WTC11 (cell line): ENCODE measurements around the gene OTP. TPM values are rescaled to one million over a fixed set of nuclear protein-coding genes. Genes with fewer than 3 reads are reported as not detected.

Source experiments
- ATAC-seq: fragments of 200-7000 bp; cut with Tn5 transposase; 2 replicates; pipeline ENCODE4 v1.10.0; 2021; ENCODE audit warnings: mild to moderate bottlenecking, moderate library complexity
- CTCF ChIA-PET: fragments of 300-600 bp; sonication (Branson Sonifier 250); formaldehyde crosslinking; loops from one replicate; lab custom pipeline; 2021; ENCODE audit warnings: antibody characterized with exemption; lab: Charles Lee
- POLR2A ChIA-PET: fragments of 350-600 bp; sonication (Branson Sonifier 250); formaldehyde crosslinking; loops from one replicate; lab custom pipeline; 2021; ENCODE audit warnings: antibody characterized with exemption; lab: Charles Lee
- DNase-seq: peaks from one replicate; pipeline ENCODE4 v3.0.0; 2021; ENCODE audit warnings: low spot score
- H3K27ac Mint-ChIP-seq: 2 replicates; pipeline ENCODE4 v1.8.0; 2021; ENCODE audit warnings: mixed read lengths
- H3K27me3 Mint-ChIP-seq: 2 replicates; pipeline ENCODE4 v1.8.0; 2021; ENCODE audit warnings: low read depth, mild to moderate bottlenecking, moderate library complexity, mixed read lengths
- H3K36me3 Mint-ChIP-seq: 2 replicates; pipeline ENCODE4 v1.8.0; 2021; ENCODE audit warnings: mixed read lengths
- H3K4me1 Mint-ChIP-seq: 2 replicates; pipeline ENCODE4 v1.8.0; 2022; ENCODE audit warnings: mixed read lengths
- H3K4me3 Mint-ChIP-seq: 2 replicates; pipeline ENCODE4 v1.8.0; 2021; ENCODE audit warnings: mild to moderate bottlenecking, moderate library complexity, mixed read lengths
- H3K9me3 Mint-ChIP-seq: 2 replicates; pipeline ENCODE4 v1.8.0; 2021; ENCODE audit warnings: mixed read lengths
- ARID4B ChIP-seq: sonication (generic); formaldehyde crosslinking; IDR thresholded peaks from 2 replicates; pipeline ENCODE4 v1.8.0; 2023; ENCODE audit warnings: missing genetic modification reagents, mild to moderate bottlenecking, borderline replicate concordance
- FOXP1 ChIP-seq: sonication (generic); formaldehyde crosslinking; IDR thresholded peaks from 2 replicates; pipeline ENCODE4 v1.8.0; 2022; ENCODE audit warnings: missing genetic modification reagents, mild to moderate bottlenecking, moderate library complexity, borderline replicate concordance
- HMGA2 ChIP-seq: fragments of 250-450 bp; sonication (Bioruptor Pico); IDR thresholded peaks from 2 replicates; pipeline ENCODE4 v1.4.0; 2021; ENCODE audit warnings: mild to moderate bottlenecking, moderate library complexity
- JUN ChIP-seq: sonication (generic); formaldehyde crosslinking; IDR thresholded peaks from 2 replicates; pipeline ENCODE4 v1.8.0; 2023; ENCODE audit warnings: mild to moderate bottlenecking, missing genetic modification reagents
- PRDM15 ChIP-seq: sonication (generic); formaldehyde crosslinking; IDR thresholded peaks from 2 replicates; pipeline ENCODE4 v1.8.0; 2022; ENCODE audit warnings: missing genetic modification reagents
- RELA ChIP-seq: sonication (generic); formaldehyde crosslinking; IDR thresholded peaks from 2 replicates; pipeline ENCODE4 v1.8.1; 2022; ENCODE audit warnings: missing genetic modification reagents, mild to moderate bottlenecking, borderline replicate concordance
- ZNF121 ChIP-seq: sonication (generic); formaldehyde crosslinking; IDR thresholded peaks from 2 replicates; pipeline ENCODE4 v1.8.0; 2023; ENCODE audit warnings: missing genetic modification reagents
- ZNF281 ChIP-seq: sonication (generic); formaldehyde crosslinking; IDR thresholded peaks from 2 replicates; pipeline ENCODE4 v1.8.0; 2023; ENCODE audit warnings: mild to moderate bottlenecking, missing genetic modification reagents
- ZNF423 ChIP-seq: fragments of 250-450 bp; sonication (Bioruptor Pico); IDR thresholded peaks from 2 replicates; pipeline ENCODE4 v2.1.2; 2022; ENCODE audit warnings: mild to moderate bottlenecking, moderate library complexity
- ZSCAN18 ChIP-seq: fragments of 250-450 bp; sonication (Bioruptor Pico); IDR thresholded peaks from 2 replicates; pipeline ENCODE4 v2.1.2; 2022; ENCODE audit warnings: mild to moderate bottlenecking, moderate library complexity
- total RNA-seq: library from RNA; stranded (reverse); gene quantifications from 3 replicates; pipeline ENCODE4 v1.2.3, GENCODE V29; 2021
- TF ChIP-seq, protein P1 (sequence below): fragments of 200-600 bp; IDR thresholded peaks from 2 replicates; pipeline ENCODE4 v1.8.0; 2022; ENCODE audit warnings: antibody characterized with exemption
- TF ChIP-seq, protein P2 (sequence below): sonication (generic); formaldehyde crosslinking; conservative IDR thresholded peaks from 2 replicates; pipeline ENCODE4 v1.8.1; 2022; ENCODE audit warnings: mild to moderate bottlenecking, missing genetic modification reagents
- TF ChIP-seq, protein P3 (sequence below): sonication (generic); formaldehyde crosslinking; IDR thresholded peaks from 2 replicates; pipeline ENCODE4 v1.8.0; 2023; ENCODE audit warnings: missing genetic modification reagents

Gene OTP
- total RNA-seq, 1 experiment from 2014 or later, result not detected

GRCh38 chr5:77669677-77670076, 31.2 kb upstream of the OTP start:
- Mint-ChIP-seq H3K9me3 (peaks cover 6% of the 10 kb centered on the region), H3K4me1 (no peaks in the 10 kb centered on the region), H3K27ac (no peak overlapping the region), H3K27me3 (no peaks in the 10 kb centered on the region; the same call in 1 of the 2 replicates), H3K36me3 (no peaks in the 10 kb centered on the region), H3K4me3 (no peak overlapping the region)
- no peak for DNase-seq
- no peak for ATAC-seq
- CTCF ChIA-PET, result no interaction called here
- TF ChIP-seq PRDM15 (CRISPR knock-in tag) (no peak), RELA (CRISPR knock-in tag) (no peak), ZNF281 (no peak), ZNF121 (CRISPR knock-in tag) (no peak)
- TF ChIP-seq, protein P1, sequence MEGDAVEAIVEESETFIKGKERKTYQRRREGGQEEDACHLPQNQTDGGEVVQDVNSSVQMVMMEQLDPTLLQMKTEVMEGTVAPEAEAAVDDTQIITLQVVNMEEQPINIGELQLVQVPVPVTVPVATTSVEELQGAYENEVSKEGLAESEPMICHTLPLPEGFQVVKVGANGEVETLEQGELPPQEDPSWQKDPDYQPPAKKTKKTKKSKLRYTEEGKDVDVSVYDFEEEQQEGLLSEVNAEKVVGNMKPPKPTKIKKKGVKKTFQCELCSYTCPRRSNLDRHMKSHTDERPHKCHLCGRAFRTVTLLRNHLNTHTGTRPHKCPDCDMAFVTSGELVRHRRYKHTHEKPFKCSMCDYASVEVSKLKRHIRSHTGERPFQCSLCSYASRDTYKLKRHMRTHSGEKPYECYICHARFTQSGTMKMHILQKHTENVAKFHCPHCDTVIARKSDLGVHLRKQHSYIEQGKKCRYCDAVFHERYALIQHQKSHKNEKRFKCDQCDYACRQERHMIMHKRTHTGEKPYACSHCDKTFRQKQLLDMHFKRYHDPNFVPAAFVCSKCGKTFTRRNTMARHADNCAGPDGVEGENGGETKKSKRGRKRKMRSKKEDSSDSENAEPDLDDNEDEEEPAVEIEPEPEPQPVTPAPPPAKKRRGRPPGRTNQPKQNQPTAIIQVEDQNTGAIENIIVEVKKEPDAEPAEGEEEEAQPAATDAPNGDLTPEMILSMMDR, result no peak
- TF ChIP-seq, protein P2, sequence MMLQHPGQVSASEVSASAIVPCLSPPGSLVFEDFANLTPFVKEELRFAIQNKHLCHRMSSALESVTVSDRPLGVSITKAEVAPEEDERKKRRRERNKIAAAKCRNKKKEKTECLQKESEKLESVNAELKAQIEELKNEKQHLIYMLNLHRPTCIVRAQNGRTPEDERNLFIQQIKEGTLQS (CRISPR knock-in tag), result no peak
- POLR2A ChIA-PET, result no interaction called here

GRCh38 chr5:77663090-77663863, 24.8 kb upstream of the OTP start:
- no peak for DNase-seq
- ChIA-PET POLR2A (no interaction called here), CTCF (interaction anchor here (1.2 kb wide), 1 partner anchor 103 kb away, joined by 3 read pairs; no protein-coding TSS in a partner anchor)
- H3K36me3 Mint-ChIP-seq, result no peaks in the 10 kb centered on the region
- no peaks in the 10 kb centered on the region for H3K9me3 Mint-ChIP-seq
- H3K4me1 Mint-ChIP-seq, result no peaks in the 10 kb centered on the region
- ATAC-seq, result no peak
- H3K27ac Mint-ChIP-seq, result no peak overlapping the region
- peaks cover 19% of the 10 kb centered on the region for H3K27me3 Mint-ChIP-seq
- no peak overlapping the region for H3K4me3 Mint-ChIP-seq
- TF ChIP-seq ARID4B (CRISPR knock-in tag), result no peak
- TF ChIP-seq, protein P3, sequence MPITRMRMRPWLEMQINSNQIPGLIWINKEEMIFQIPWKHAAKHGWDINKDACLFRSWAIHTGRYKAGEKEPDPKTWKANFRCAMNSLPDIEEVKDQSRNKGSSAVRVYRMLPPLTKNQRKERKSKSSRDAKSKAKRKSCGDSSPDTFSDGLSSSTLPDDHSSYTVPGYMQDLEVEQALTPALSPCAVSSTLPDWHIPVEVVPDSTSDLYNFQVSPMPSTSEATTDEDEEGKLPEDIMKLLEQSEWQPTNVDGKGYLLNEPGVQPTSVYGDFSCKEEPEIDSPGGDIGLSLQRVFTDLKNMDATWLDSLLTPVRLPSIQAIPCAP (CRISPR knock-in tag), result no peak
- no peak for TF ChIP-seq ZSCAN18 (CRISPR knock-in tag)
- TF ChIP-seq PRDM15 (CRISPR knock-in tag), result no peak
- no peak for TF ChIP-seq HMGA2 (CRISPR knock-in tag)
- TF ChIP-seq FOXP1 (CRISPR knock-in tag), result no peak
- TF ChIP-seq JUN (CRISPR knock-in tag), result no peak
- TF ChIP-seq ZNF423 (CRISPR knock-in tag), result no peak
